ENCODE results near the gene FAM241A.

DNA sequence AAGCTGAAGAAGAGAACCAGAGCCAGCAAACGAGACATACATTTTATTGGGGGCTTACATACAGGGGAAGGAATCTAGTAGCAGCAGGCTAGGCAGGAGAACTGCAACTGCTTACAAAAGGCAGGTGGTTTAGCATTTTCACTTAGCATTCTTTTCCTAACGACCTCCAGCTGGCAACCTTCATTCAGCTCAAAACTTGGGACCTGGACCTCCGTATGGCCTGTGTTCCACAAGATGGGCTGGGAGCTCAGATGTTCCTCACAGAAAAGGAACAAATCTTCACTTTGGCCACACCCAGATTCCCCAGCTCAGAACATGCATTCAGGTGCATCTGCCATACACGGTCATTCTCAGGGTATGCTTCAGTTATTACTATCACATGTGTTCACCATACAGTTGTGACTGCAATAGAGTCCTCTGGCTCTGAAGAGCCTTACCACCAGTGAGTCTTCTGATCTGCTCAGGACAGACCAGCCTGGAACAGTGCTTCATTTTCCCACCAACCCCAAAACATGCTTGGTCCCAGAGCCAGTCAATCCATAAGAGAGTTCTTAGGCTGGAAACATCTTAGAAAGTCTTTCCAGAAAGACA lies 56.8 kb downstream of the FAM241A start:
- TF ChIP-seq, protein P1, sequence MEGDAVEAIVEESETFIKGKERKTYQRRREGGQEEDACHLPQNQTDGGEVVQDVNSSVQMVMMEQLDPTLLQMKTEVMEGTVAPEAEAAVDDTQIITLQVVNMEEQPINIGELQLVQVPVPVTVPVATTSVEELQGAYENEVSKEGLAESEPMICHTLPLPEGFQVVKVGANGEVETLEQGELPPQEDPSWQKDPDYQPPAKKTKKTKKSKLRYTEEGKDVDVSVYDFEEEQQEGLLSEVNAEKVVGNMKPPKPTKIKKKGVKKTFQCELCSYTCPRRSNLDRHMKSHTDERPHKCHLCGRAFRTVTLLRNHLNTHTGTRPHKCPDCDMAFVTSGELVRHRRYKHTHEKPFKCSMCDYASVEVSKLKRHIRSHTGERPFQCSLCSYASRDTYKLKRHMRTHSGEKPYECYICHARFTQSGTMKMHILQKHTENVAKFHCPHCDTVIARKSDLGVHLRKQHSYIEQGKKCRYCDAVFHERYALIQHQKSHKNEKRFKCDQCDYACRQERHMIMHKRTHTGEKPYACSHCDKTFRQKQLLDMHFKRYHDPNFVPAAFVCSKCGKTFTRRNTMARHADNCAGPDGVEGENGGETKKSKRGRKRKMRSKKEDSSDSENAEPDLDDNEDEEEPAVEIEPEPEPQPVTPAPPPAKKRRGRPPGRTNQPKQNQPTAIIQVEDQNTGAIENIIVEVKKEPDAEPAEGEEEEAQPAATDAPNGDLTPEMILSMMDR (IDR thresholded peaks at IDR 0.05): no peak
- no peak for TF ChIP-seq POLR2AphosphoS5 (IDR thresholded peaks at IDR 0.05)
- TF ChIP-seq POLR2A (IDR thresholded peaks at IDR 0.05): no peak
- TF ChIP-seq EP300 (IDR thresholded peaks at IDR 0.05): no peak

Data from gastroesophageal sphincter (tissue), 3 donors.